Hematopoietic multipotent progenitor cell treated with erythropoietin and hydrocortisone succinate and interleukin-3 and kit ligand, for 15 days (in vitro differentiated cells): Measurements from ENCODE around the gene DDX10.
"Not testable (repeated sequence)": the region's sequence is repeated elsewhere in the genome, so short reads cannot be mapped to it uniquely, and the experiment has no call there.

Source experiments
- DNase-seq: peaks from one replicate; pipeline ENCODE4 v3.0.0-alpha.2; 2015; ENCODE audit warnings: low spot score

The DDX10 gene

DNA sequence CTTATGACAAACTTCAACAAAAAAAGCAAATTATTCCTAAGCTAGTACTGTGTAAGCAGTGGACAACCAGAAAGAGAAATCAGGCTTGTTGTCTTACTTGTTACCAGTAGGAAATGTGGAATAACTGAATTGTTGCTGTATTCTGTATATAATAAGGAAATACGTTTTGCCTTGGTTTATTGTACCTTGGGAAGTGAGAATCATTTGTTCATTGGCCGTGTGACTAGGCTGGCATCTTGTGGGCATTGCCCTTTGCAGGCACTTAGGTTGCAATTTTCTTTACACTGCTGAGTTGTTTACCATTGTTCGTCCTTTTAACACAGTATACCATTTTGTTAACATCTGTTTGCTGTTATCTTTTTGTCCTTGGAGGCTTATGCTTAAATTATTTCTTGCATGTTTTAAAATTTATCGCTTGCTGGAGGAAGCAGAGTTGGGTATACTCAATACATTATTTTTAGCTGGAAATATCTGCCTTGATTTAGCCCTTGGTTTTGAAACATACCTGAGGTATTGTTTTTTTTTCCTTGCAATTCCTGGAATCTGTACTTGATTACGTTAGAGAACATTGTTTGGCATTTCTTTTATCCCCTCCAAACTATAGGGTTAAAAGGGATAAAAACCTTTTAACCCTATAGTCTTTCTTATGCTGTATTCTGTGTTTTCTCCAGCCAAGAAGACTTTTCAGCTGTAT, 109.3 kb downstream of the DDX10 start:
- no peak for DNase-seq

DNA sequence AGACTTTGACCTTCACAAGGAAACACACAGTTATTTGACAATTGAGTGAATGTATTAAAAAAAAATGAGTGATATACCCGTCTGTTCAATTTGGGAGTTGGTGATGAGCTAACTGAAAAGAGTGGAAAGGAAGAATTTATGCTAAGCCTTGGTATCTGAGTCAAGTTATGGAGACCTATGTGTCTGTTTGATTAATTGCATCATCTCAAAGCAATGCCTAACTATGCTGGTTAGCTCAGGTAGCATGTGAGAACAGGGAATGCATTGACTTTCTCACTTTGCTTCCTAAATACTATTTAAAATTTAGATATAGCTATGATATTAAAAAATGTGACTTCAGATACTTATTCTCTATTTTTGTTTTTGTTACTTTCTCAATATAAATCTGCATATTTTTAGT, 110.5 kb downstream of the DDX10 start:
- DNase-seq = no peak

DNA sequence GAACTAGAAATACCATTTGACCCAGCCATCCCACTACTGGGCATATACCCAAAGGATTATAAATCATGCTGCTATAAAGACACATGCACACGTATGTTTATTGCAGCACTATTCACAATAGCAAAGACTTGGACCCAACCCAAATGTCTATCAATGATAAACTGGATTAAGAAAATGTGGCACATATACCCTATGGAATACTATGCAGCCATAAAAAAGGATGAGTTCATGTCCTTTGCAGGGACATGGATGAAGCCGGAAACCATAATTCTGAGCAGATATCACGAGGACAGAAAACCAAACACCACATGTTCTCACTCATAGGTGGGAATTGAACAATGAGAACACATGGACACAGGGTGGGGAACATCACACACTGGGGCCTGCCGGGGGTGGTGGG, 114.3 kb downstream of the DDX10 start:
- DNase-seq = not testable (repeated sequence)

DNA sequence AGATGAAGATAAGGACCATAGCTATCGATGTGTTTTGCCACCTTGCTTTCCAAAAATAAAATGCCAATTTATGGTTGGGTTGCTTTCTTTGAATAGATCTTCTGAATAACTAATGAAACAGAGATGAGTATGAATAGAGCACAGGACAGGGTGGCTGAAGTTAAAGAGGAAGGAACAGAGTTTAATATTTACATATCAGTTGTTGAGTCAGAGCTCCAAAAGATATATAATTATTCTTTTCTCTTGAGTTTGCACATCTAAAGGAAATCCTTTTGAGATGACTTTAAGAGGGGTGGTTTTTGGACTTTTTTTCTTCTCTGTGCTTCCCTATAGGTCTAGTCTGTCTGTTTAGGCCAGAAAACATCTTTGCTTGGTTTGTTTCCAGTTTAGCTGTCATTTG, 115.2 kb downstream of the DDX10 start:
- DNase-seq = no peak

DNA sequence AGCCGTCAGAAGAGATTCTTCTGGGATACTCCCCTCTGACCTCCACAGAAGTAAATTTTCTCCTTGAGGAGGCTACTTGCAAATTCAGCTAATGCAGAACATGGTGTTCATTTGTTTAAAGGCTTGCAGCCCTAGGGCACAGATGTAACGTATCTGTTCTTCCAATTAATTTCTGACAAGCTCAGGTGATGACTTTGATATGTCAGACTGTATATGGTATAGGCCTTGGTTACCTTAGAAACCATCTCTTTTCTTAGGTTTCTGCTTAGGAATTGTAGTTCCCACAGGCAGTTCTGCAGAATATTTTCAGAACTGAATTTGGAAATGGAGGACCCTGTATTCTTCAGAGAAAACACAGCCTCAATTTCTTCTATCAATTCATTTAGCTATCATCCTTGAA, 117.1 kb downstream of the DDX10 start:
- DNase-seq = no peak

DNA sequence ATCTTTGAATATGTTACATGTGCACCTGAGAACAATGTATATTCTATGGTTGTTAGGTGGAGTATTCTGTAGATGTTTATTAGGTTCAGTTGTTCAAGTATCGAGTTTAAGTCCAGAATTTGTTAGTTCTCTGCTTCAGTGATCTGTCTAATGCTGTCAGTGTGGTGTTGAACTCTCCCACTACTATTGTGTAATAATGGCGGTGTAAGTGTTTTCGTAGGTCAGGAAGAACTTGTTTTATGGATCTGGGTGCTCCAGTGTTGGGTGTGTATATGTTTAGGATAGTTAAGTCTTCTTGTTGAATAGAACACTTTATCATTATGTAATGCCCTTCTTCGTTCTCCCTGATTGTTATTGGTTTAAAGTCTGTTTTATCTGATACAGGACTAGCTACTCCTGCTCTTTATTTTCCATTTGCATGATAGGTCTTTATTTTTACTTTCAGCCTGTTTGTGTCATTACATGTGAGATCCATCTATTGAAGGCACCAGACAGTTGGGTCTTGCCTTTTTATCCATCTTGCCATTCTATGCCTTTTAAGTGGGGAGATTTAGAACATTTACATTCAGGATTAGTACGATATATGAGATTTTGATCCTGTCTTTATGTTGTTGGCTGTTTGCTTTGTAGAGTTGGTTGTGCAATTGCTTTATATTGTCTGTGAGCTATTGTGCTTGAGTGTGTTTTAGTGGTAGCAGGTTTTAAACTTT, 121.6 kb downstream of the DDX10 start:
- no peak for DNase-seq

DNA sequence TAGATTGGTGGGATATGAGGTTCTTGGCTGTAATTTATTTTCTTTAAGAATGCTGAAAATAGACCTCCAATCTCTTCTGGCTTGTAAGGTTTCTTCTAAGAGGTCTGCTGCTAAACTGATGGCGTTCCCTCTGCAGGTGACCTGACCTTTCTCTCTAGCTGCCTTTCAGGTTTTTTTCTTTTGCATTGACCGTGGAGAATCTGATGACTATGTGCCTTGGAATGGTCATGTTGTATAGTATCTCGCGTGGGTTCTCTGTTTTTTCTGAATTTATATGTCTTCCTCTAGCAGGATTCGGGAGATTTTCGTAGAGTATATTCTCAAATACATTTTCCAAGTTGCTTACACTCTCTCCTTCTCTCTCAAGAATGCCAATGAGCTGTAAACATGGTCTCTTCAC, 122.2 kb downstream of the DDX10 start:
- no peak for DNase-seq

DNA sequence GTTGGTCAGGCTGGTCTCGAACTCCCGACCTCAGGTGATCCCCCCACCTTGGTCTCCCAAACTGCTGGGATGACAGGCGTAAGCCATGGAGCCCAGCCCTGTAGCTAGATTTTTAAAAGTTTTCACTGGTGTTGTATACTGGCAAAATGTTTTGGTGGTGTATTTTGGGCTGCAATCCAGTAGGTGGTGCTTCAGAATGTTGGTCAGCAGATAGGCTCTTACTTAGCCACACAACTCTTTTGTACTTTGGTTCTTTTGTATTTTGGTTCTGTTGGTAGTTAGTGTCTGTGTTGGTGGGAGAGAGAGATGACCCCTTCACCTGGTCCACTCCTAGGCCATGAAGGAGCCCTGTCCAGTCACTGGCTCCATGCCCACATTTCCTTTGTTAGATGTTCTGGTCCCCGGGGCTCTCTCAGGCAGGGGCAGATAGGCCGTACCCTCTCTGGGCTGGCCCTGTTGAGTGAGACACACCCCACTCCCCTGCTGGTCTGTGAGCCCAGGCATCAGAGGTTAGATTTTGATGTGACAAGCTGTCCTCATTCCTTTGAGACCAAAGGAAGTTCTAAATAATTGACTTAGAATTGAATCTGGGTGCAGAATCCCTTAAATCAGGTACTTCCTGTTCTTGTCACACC, 123.8 kb downstream of the DDX10 start:
- DNase-seq = no peak

DNA sequence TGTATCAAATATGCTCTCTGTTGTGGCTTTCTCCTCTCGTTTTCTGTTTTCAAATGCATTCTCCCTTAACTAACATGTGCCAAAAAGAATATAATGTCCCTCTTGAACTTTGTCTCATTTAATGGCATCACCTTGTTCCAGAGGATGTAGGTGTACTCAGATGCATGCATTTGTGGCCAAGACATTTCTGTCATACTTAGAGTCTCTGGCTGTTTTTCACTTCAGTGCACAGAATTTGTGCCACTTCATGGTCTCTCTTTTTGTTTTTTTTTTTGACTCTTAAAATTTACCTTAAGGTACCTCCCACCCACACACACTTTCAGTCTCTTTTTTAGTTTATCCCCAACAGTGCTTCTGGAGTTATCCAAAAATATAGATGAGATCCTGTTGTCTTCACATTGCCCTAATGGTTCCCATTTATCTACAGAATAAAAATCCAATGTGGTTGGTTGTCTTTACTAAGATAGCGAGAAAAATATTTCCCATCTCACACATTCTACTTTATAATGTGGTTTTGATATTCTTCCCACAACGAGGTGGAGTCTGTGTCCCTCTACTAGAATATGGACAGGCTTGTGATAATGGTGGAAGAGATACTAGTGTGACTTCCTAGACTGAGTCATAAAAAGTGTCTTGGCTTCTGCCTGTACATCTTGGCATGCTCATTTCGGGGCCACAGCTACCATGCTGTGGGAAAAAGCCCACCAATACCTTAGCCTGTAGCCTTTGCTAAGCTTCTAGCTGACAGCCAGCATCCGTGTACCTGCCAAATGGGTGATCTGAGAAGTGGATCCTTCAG, 125.8 kb downstream of the DDX10 start:
- DNase-seq = no peak

DNA sequence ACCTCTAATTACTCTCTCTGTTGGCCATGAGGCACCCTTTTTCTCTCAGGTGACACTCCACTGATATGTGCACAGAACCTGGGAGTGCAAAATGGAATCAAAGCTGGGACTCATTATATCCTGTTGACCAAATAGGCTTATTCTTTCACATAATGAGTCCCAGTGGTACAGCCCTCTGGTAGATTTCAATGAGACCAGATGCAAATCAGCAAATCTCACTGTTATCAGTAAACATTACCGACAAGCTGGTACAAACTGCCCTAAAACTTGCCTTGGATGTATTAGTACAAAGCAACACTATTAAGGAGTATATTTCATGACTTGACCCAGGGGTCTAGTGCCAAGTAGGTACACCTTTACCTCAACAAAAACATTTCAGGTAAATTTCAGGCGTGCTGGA, 128.3 kb downstream of the DDX10 start:
- DNase-seq = no peak

DNA sequence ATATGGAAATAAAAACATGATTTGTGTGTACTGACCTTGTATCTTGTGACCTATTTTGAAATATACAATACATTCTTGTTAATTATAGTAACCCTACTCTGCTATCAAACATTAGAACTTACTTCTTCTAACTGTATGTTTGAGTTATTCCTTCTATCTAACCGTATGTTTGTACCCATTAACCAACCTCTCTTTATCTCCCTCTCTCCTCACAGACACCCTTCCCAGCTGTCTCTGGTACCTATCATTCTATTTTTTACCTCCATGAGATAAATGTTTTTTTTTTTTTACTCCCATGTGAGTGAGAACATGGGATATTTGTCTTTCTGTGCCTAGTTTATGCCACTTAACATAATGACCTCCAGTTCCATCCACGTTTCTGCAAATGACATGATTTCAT, 128.7 kb downstream of the DDX10 start:
- no peak for DNase-seq

DNA sequence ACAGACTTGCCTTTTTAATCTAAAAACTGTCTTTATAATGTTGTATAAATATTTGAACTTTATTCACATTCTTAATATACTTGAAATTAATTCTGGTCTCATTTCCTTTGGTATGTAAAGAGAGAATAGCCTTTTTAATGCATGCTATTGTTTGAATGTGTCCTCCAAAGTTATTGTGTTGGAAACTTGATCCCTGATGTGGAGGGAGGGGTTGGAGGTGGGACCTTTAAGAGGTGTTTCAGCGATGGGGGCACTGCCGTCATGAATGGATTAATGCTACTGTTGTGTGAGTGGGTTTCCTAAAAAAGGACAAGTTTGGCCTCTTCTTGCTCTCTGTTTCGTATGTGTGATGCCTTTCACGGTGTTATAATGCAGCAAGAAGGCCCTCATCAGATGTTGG, 131.7 kb downstream of the DDX10 start:
- DNase-seq = no peak

DNA sequence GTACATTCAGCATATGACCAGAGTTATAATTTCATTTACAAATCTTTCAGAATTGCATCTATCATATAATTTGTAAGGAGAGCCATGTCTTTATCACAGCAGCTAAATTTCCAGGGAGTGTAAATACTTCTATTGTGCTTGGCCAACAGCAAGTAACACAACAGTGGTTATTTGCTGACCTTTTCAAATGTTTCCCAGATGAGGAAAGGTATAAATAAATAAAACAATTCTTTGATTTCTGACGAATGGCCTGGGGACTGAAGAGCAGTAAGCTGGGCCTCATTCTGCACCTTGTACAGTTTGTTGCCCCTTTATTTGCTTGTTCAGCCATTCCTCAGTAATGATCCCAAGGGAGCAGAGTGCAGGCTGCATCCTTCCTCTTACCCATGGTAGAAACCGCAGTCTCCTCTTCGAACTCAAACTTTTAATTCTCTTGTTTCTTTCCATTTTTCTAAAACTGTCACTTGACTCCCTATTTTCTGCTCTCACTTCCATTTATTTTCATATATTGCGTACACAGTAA, 132.8 kb downstream of the DDX10 start:
- DNase-seq = no peak

DNA sequence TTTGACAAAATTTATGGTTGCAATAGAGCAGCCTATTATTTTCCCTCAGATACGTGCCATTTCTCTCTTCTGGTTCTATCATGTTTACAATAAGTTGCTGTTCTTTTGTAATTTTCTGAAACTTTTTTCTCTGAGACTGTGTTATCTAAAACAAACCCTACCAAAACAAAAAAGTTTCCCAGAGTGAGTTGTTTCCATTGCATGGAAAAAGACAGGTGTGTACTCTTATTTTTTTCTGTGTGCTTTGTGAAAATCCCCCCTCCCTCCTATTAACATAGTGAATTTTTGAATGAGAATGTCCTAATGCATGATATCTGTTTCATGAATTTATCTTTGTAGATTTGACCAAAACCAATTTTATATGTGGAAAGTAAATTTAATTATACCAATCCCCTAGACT, 137.6 kb downstream of the DDX10 start:
- DNase-seq = no peak

DNA sequence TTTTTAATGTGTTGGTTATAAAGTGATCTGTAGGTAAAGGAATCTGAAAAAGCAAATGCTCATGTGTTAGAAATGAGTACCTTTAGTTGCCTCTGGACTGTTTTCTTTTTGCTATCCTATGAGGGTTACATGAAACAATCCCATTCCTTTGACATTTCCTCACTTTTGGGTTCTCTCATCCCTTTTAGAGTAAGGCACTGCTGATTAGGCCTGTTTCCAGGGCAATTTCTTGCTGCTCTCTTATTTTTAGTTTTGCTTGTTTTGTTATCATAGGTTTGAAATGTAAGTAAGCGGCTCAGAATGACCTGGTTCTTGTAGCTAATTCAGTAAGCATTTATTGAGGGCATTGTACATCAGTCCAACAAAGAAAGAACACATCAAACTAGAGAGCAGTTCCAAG, 138.9 kb downstream of the DDX10 start:
- no peak for DNase-seq

DNA sequence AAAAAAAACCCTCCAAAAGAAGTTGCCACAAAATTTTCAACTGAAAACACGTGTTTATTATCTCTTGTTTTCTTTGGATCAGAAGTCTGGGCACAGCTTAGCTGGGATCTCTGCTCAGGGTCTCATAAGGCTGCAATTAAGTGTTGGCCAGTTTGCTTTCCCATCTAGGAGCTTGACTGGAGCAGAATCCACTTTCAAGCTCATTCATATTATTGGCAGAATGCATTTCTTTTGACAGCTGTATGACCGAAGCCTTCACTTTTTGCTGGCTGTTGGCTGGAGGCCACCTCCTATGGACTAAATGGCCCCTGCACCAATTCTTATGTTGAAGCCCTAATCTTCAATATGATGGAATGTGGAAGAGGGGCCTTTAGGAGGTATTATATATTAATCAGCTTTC, 139.6 kb downstream of the DDX10 start:
- DNase-seq = no peak

DNA sequence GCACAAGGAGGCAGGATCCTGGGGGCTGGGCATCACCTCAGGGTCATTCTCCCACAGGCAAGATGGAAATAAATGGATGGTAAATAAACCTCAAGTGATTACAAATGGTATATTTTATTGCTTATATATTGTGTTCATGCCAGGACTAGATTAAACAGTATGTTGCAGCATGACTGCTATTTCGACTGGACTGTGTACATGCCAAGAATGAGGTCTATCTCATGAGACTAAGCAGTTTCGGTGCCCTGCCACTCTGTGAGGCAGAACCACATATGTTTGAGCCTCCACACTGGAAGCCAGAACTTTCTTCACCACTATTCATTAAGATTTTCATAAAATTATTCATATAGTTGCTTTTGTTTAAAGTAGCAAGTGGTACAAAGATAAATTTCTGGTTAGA, 140.2 kb downstream of the DDX10 start:
- DNase-seq = no peak

DNA sequence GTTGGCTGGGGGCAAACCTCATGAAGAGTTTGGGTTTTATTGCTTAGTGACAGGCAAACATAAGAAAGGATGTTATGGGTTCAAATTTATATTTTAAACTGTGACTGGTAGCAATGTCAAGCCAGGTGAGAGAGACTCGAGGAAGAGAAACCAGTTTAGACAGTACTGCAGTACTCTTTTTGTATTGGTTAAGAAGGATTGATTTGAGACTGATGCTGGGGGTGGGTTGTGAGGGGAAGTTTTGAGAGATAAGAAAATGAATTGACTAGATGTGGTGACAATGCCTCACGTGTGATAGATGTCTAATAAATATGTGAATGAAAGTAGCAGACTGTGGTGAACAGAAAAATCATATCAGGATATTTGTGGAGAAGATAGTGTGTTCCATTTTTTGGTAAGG, 142.4 kb downstream of the DDX10 start:
- DNase-seq = no peak

DNA sequence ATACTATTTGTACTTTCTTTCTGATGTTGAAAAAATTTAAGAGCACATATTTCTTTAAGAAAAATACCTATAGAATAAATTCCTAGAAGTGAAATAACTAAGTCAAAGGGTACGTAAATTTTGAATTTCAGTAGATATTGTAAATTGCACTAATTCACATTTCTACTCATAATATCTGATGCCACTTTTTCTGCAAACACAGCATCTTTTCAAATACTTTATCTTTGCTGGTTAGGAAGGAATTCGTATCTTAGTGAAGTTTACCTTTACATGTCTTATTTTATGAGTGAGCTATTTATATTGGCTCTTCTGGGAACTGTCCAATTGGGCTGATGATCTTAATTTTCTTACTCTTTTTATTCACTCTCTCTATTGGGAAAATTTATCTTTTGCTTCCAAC, 148.2 kb downstream of the DDX10 start:
- DNase-seq = no peak

DNA sequence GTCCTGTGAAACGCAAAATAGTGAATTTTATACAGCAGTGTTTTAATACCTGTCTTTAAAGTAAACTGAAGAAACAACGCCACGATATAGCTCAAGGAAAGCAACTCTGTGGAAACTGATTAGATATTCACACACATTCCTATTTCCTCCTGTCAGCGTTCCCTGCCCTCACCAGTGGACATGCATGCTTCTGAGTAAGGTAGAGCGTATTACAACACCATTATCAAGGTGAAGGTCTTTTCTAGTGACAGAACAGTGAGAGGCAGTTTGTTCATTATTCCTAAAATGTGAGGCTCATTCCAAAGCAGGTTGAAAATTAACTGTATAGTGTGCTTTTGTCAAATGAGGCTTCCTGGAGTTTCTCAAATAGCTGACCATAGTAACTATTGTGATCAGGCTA, 153.1 kb downstream of the DDX10 start:
- DNase-seq = no peak

DNA sequence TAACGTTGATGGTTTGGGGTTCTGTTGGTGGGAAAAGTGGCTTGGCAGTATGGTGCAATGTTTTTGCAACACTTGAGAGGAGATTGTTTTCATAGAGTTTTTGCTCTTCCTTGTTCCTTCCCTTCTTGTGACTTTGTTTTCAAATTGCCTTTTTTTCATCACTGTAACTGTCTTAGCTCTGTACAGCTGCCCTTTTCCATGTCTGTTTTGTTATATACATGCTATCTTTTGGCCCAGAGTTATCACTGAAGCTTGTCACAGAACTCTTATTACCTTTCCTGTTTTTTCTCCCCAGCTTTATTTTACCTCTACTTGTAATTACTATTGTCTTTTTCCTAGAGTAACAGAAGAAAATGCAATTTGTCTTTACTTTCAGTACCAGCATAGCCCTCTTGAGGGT, 154.1 kb downstream of the DDX10 start:
- no peak for DNase-seq

DNA sequence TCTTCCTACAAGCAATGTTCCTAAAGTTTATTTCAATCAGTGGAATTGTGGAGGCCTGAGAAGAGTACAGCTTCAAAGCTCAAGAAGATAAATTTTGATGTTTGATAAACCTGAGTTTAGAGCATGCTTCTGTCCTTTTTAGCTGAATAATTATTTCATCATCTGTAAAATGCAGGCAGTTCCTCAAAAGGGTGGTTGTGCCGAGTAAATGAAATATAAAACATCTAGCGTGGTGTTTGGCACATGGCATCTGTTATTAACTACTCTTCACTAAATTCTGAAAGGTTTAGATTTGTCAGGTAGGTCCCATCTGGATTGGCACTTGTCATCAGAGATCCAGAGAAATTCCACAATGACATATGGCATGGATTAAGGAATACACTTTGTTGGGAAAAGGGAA, 155.1 kb downstream of the DDX10 start:
- no peak for DNase-seq

DNA sequence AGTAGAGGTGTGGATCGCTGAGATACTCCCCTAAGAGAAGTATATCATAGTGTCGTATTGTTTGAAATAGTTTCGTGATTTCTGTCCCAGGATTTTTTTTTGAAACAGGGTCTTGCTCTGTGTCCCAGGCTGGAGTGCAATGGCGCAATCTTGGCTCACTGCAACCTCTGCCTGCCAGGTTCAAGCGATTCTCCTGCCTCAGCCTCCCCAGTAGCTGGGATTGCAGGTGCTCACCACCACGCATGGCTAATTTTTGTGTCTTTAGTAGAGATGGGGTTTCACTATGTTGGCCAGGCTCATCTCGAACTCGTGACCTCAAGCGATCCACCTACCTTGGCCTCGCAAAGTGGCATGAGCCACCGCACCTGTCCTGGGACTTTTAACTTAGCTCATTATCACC, 159.1 kb downstream of the DDX10 start:
- not testable (repeated sequence) for DNase-seq
